NCI-H345 (cell line): ENCODE results near the gene DTWD2.
"Not testable (repeated sequence)": the region's sequence is repeated elsewhere in the genome, so short reads cannot be mapped to it uniquely, and the experiment has no call there.

Experiments used
- DNase-seq: peaks from one replicate; lab custom pipeline; 2025; lab: John Stamatoyannopoulos, UW

Gene DTWD2, protein sequence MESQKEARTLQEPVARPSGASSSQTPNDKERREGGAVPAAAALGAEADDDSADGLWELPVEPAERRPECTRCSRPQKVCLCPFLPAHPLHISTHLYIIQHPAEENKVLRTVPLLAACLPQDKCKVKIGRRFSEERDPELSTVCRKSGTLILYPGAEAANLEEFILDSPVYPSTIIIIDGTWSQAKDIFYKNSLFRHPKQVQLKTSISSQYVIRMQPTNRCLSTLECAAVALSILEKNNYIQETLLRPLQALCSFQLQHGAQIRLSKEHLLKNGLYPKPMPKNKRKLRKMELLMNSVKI

DNA sequence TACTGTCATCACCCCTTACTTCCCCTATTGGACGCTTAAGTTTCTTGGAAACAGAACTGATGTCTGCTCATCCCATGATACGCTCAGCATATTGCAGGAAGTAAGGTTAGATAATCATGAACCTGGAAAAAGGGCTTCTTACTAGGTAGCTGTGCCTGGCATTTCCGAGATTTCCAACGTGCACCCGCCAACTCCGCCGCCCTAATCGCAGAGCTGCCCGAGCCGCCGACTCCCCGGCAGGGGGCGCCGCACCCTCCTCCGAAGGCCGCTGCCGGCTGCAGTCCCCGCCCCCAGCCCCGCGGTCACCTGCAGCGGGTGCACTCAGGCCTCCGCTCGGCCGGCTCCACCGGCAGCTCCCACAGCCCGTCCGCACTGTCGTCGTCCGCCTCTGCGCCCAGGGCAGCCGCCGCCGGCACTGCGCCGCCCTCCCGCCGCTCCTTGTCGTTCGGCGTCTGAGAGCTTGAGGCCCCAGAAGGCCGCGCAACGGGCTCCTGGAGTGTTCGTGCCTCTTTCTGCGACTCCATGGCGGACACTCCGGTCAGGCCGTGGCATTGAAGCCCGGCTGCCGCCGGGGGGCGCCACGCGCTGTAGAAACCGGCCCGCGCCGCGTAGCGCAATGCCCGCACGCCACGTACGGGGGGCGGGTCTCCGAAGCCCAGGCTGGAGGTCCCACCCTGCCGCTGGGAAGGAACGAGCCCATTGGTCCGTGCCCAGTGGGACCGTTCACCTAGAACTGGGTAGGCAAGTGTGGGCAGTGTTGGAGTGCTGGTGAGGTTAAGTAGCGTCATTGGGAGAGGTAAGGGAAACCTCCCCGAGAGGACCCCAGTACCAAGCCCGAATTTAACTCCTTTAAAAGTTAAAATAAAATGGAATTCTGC, at the start of gene DTWD2:
DTWD2 (minus strand) TSS at position 560 of the 878 bp plus-strand sequence; CDS start at position 524, 36 bp downstream.
- DNase-seq = peak; percentile 95

- DNase-seq = no peak
Observed at GRCh38 chr5:119037496-119038215, 49.3 kb upstream of the DTWD2 start.

GRCh38 chr5:119036101-119036762, 47.9 kb upstream of the DTWD2 start:
- DNase-seq = no peak

DNA sequence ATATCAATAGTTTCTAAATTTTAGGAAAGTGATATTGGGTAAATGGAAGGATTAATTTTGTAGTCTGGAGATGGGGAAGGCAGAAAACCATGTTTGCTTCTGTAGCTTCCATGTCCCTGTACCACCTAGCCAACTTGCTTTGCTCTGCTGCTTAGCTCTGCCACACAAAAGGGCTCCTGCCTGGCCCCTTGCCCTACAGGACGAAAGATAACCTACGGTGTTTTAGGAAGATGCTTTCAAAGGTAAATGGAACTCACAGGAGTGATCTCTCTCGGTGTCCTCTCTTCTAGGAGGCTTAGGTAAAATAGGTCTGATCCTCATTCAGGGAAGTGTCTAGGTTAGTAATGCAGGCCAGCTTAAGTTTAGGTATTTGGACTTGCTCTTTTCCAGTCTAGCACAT, 44.8 kb upstream of the DTWD2 start:
- DNase-seq = no peak

- no peak for DNase-seq
Observed at GRCh38 chr5:119032656-119033055, 44.3 kb upstream of the DTWD2 start.

DNA sequence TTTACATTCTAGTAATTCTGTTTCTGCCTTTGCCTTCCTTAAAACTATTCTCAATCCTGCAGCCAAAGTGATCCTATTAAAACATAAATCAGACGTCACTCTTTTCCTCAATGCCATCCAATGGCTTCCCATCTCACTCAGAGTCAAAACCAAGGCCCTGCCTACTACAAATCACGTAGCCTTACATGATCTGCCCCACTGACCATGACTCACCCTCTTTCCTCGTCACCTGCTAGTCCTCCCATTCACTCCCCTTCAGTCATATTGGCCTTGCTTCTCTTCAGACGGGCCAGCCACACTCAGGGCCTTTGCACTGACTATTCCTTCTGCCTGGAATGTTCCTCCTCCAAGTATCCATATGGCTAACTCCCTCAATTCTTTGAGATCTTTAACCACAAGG, 43.6 kb upstream of the DTWD2 start:
- DNase-seq = no peak

- no peak for DNase-seq
Observed at GRCh38 chr5:119031011-119031886, 42.9 kb upstream of the DTWD2 start.

DNA sequence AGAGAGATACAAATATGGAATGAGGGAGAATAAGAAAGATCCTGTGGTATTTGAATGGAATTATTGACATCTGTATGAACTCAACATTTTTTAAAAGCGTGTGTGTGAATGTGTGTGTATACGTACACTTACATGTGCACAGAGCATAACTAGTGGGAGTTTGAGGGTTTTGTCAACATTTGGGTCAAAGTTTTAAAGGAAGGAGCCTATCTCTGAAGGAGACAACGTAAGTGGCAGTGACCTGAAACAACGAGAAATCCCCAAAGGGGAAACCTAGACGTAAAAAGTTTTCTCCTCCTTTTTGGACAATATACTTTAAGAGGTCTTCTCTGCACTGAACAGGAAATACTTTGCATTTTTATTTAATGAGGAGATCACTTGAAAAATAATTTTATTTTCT, 40.2 kb upstream of the DTWD2 start:
- no peak for DNase-seq

- no peak for DNase-seq
Observed at GRCh38 chr5:119022773-119023172, 34.4 kb upstream of the DTWD2 start.

DNA sequence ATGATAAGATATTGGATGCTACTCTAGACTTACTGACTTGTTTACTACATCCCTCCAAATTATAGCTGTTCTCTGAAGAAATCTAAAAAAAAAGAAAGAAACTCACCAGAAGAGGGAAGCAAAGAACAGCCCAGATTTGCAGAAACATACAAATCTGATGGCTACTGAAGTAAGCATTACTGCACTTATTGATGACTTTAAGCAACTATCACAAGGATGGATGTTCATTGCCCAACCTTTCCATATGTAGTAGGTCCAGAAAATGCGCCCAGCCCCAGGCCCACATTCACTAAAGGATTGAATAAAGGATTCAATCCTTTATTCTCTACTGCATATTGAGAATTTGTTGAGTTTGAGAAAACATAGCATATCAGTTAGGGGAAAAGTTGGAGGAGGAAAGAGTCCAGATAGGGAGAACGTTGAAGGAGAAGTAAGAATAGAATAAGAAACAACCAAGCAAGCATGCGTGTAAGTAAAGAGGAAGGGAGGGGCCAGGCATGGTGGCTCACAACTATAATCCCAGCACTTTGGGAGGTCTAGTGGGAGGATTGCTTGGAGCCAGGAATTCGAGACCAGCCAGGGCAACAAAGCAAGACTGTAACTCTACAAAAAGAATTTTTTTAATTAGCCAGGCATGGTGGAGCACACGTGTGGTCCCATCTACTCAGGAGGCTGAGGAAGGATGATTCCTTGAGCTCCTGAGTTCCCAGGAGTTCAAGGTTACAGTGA, 33.8 kb upstream of the DTWD2 start:
- DNase-seq = no peak

GRCh38 chr5:119021149-119021732, 32.9 kb upstream of the DTWD2 start:
- DNase-seq = no peak

DNA sequence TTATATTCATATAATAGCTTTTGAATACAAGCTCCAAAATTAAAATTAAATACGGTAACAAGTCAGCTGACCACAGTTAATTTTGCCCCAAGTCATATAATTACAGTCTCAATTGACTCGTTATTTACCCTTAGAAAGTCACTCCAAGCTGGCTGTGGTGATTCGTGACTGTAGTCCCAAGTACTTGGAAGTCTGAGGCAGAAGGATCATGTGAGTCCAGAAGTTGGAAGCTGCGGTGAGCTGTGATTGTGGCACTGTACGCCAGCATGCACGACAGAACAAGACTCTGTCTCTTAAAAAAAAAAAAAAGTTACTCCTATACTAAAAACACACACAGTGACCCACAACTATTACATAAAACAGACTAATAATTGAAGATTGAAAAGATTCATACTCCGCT, 31.6 kb upstream of the DTWD2 start:
- DNase-seq = no peak

DNA sequence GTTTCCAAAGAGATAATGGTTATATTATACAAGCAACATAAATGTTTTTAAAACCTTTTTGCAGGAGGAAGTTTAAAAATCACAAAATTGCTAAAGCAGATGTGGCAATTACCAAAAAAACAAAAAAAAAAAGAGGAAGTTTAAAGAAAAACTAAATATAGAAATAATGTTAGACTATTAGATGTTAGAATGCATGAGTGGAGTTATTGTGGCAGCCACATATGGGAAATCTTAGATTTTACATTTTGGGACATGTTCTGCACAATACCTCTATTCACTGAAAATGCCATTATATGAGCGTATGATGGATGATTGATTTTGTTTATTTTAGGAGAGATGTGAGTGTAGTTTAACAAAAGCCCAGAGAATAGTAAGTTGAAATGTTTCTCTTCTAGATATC, 31.2 kb upstream of the DTWD2 start:
- no peak for DNase-seq

- no peak for DNase-seq
Observed at GRCh38 chr5:119017994-119018393, 29.6 kb upstream of the DTWD2 start.

- DNase-seq = no peak
Observed at GRCh38 chr5:119016125-119016774, 27.9 kb upstream of the DTWD2 start.

GRCh38 chr5:119011186-119011585, 22.8 kb upstream of the DTWD2 start:
- DNase-seq = no peak

DNA sequence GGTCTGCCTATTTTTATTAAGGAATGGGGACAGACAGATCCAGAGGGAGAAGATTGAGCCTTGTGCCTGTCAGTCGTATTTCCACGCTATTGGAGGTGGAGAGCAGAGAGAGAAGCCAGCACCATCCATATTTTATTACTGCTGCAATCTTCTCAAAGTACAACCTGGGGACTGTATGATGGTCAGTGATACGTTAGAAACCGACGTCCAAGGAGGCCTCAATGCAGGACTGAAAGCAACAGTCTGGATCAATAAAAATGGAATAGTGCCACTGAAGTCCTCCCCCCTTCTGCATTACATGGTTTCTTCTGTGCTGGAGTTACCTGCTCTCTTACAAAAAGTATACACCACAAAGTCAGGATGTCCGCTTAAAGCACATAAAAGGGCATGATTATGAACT, 21.9 kb upstream of the DTWD2 start:
- DNase-seq = no peak

- no peak for DNase-seq
Observed at GRCh38 chr5:119009131-119009530, 20.8 kb upstream of the DTWD2 start.

GRCh38 chr5:118999696-119000095, 11.3 kb upstream of the DTWD2 start:
- DNase-seq = no peak

DNA sequence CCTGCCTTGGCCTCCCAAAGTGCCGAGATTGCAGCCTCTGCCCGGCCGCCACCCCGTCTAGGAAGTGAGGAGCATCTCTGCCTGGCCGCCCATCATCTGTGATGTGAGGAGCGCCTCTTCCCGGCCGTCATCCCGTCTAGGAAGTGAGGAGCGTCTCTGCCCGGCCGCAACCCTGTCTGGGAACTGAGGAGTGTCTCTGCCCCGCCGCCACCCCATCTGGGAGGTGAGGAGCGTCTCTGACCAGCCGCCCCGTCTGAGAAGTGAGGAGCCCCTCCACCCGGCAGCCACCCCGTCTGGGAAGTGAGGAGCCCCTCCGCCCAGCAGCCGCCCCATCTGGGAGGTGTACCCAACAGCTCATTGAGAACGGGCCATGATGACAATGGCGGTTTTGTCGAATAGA, 10.5 kb upstream of the DTWD2 start:
- DNase-seq = not testable (repeated sequence)
